Measurements from ENCODE around the gene C1orf115.
A peak's percentile ranks its signal among the peaks of the same experiment; 100 is the strongest.
"Not testable (repeated sequence)": the region's sequence is repeated elsewhere in the genome, so short reads cannot be mapped to it uniquely, and the experiment has no call there.

C1orf115 gene

GRCh38 chr1:220690140-220691052 is at the start of gene C1orf115:
TSS of gene C1orf115 (plus strand) at chr1:220690363. CDS start at chr1:220690403, 40 bp downstream.
- peak; percentile 73 for DNase-seq

GRCh38 chr1:220642285-220642684 is 47.9 kb upstream of the C1orf115 start:
- no peak for DNase-seq

GRCh38 chr1:220652995-220653394 is 37.2 kb upstream of the C1orf115 start:
- DNase-seq, result no peak

- DNase-seq, result no peak
Measured at GRCh38 chr1:220655509-220655908, 34.7 kb upstream of the C1orf115 start.

DNA sequence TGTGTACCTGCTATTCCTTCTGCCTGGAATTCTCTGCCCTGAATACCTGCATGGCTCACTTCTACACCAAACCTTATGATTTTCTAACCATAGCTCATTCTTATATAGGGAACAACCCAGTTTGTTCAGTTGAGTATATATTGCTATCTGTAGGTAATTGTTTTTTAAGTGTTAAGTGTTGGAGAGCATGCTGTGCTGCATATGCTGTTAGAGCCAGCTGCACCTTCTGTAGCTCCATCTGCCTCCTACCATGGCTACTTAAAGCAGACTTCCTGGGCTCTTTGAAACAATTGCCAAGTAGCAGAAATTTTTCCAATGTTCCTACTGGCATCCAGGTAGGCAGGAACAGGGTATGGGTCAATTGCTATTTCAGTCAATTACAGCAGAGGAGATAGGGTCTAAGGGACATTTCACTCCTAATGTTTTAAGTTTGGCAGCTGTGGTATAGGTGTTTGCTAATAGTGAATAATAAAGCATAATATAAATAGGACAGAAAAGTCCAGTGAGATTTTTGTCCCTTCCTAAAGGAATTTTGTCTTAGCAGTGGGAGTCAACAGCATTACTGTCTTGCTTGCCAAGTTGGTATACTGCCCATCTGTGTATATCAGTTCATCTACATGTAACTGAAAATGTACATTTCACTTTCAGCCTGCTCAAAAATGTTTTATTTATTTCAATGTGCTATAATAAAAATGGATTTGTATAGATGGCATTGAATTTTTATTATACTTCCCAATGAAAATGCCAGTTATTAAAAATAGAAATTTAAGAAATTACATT is 34.0 kb upstream of the C1orf115 start:
- DNase-seq, result no peak

- DNase-seq, result no peak
Measured at GRCh38 chr1:220666349-220666748, 23.8 kb upstream of the C1orf115 start.

- DNase-seq, result no peak
Measured at GRCh38 chr1:220669005-220669404, 21.2 kb upstream of the C1orf115 start.

GRCh38 chr1:220670365-220670764 is 19.8 kb upstream of the C1orf115 start:
- DNase-seq, result no peak

- no peak for DNase-seq
Measured at GRCh38 chr1:220673921-220674320, 16.2 kb upstream of the C1orf115 start.

DNA sequence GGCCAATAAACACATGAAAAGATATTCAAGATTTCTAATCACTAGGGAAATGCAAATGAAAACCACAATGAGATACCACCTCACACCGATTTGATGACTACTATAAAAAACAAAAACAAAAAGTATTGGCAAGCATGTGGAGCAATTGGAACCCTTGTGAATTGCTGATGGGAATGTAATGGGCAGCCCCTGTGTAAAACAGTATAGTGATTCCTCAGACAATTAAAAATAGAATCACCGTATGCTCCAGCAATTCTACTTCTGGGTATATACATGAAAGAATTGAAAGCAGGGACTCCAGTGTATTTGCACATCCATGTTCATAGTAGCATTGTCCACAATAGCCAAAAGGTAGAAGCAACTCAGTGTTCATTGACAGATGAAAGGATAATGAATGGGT is 12.9 kb upstream of the C1orf115 start:
- DNase-seq, result no peak

DNA sequence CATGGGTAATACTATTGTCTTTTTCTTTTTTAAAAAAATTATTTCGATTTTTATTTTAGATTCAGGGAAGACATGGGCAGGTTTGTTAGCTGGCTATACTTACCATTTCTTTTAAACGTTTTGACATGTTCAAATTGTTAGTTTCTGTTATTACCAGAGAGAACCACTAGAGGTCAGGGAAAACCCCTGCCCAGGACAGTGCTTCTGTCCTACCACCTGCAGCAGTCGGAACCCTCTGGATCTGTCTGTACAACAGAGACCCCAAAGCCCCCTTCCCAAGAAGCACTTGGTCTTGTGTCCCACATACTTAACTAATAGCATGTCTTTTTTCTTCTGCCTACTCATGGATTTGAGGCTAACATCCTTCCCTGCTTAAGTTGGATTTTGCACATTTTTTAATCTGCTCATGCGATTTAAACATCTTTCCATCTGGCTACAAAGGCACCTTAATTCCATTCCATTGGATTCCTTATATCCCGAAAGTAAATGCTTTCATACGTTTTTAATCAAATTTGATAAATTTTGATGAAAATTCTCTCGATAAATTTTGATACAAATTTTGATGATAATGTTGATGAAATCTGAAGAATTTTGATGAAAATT is 10.0 kb upstream of the C1orf115 start:
- DNase-seq, result peak; percentile 60

- no peak for DNase-seq
Measured at GRCh38 chr1:220681220-220681880, 8.8 kb upstream of the C1orf115 start.

GRCh38 chr1:220682901-220683576 is 7.1 kb upstream of the C1orf115 start:
- DNase-seq, result no peak

GRCh38 chr1:220683716-220684115 is 6.4 kb upstream of the C1orf115 start:
- not testable (repeated sequence) for DNase-seq

GRCh38 chr1:220684890-220685289 is 5.3 kb upstream of the C1orf115 start:
- no peak for DNase-seq

GRCh38 chr1:220685879-220686278 is 4.3 kb upstream of the C1orf115 start:
- no peak for DNase-seq

DNA sequence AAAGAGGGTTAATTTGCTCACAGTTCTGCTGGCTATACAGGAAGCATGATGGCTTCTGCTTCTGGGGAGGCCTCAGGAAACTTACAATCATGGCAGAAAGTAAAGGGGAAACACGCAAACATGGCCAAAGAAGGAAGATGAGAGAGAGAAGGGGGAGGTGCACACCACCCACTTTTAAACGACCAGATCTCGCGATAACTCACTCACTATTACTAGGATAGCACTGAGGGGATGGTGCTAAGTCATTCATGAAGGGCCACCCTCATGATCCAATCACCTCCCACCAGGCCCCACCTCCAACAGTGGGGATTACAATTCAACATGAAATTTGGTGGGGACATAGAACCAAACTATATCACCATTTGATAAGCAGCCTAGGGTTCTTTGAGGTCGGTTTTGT is 2.4 kb upstream of the C1orf115 start:
- DNase-seq, result no peak

DNA sequence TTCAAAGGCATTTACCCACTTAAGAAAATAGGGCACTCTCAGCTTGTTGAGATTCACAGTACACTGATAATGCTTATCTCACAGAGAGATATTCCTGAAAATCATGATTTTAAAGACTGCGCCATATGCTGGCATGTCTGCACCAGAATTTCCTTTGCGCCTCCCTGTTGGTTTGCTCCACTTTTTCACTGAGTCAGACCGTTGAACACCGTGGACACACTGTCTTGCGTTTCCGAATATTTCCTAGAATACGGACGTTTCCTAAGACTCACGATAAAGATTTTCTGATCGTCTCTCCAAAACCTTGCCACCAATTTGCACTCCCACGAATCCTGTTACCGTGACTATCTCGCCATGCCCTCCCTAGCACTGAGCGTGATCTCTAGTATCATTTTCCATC is 497 bp upstream of the C1orf115 start:
- DNase-seq, result no peak

- no peak for DNase-seq
Measured at GRCh38 chr1:220691053-220691684, 1.0 kb downstream of the C1orf115 start.

DNA sequence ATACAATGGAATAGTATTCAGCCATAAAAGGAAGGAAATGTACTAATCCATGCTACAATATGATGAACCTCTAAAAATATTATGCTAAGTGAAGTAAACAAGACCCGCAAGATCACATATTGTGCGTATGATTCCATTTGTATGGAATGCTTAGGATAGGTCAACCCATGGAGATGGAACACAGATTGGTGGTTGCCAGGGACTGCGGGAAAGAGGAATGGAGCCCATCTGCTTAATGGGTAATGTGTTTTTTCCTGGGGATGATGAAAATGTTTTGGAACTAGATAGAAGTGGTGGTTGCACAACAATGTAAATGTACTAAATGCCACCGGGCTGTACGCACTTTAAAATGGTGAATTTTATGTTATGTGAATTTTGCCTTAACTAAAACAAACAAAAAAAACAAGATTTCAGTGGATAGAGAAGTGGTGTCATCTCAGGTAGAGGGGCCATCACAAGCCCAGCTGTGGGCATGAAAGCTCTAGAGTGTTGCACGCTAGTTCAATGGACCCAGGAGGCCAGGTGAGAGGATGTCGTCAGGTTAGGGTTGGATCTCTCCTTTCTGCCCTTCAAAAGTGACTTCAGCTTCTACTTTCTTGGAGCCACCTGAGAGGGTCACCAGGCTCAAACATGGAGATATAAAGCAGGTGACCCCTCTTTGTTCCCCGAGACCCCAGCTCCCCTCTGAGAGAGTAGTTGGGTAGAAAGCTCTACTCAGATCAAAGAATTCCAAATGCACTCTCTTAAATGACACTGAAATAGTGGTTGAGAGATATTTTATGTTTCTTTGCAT is 2.5 kb downstream of the C1orf115 start:
- DNase-seq, result no peak

DNA sequence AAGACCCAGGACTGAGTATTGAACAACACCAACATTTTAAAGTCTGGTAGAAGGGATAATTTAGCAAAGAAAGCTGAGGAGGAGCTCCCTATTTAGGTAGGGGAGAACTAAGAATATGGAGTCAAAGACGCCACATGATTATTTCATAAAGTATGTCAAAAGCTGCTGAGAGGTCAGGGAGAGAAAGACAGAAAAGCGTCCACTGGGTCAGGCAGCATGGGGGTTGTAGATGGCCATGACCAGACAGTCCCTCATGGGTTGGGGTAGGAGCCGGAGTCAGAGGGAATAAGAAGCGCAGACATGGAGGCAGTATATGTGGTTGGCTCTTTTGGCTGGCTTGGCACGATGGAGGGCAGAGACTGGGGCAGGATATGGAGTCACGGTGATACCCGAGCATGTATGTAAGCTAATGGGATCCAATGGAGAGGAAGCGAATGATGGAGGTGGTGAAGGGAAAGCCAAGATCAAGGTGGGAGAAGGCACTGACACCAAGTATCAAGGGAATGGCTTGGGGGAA is 4.8 kb downstream of the C1orf115 start:
- DNase-seq, result no peak

Measured in hematopoietic multipotent progenitor cell treated with erythropoietin and hydrocortisone succinate and interleukin-3 and kit ligand, for 6 days (in vitro differentiated cells).